Muscle of arm (tissue), 12 donors: ENCODE data around the gene KLHDC2. TPM values are rescaled to one million over a fixed set of nuclear protein-coding genes. Genes with fewer than 3 reads are reported as not detected.
"Not testable (repeated sequence)": the region's sequence is repeated elsewhere in the genome, so short reads cannot be mapped to it uniquely, and the experiment has no call there.

Source experiments
- DNase-seq: peaks from one replicate; pipeline ENCODE4 v3.0.0-alpha.2; 2013
- polyA plus RNA-seq, 12 donors: library from polyadenylated mRNA; unstranded; fragments of 120-200 nt; gene quantifications; one replicate each; pipeline ENCODE4 v1.2.1, GENCODE V29; 2013; ENCODE audit not compliant: insufficient read length in 12 of 12

KLHDC2 gene
- polyA plus RNA-seq, 12 donors, result 60.7 to 87.8 (median 74.5) TPM; not detected in 1

GRCh38 chr14:49770212-49770817 is 2.4 kb downstream of the KLHDC2 start:
- DNase-seq, result no peak

GRCh38 chr14:49771691-49772090 is 3.7 kb downstream of the KLHDC2 start:
- DNase-seq, result not testable (repeated sequence)

- no peak for DNase-seq
Measured at GRCh38 chr14:49774106-49774505, 6.2 kb downstream of the KLHDC2 start.

- no peak for DNase-seq
Measured at GRCh38 chr14:49778421-49778820, 10.5 kb downstream of the KLHDC2 start.

GRCh38 chr14:49781040-49781439 is 13.1 kb downstream of the KLHDC2 start:
- not testable (repeated sequence) for DNase-seq

- DNase-seq, result no peak
Measured at GRCh38 chr14:49783394-49784014, 15.6 kb downstream of the KLHDC2 start.

- no peak for DNase-seq
Measured at GRCh38 chr14:49786315-49786714, 18.4 kb downstream of the KLHDC2 start.

GRCh38 chr14:49792618-49793017 is 24.7 kb downstream of the KLHDC2 start:
- DNase-seq, result no peak

- no peak for DNase-seq
Measured at GRCh38 chr14:49796025-49796424, 28.1 kb downstream of the KLHDC2 start.

- no peak for DNase-seq
Measured at GRCh38 chr14:49808780-49809179, 40.8 kb downstream of the KLHDC2 start.

- not testable (repeated sequence) for DNase-seq
Measured at GRCh38 chr14:49816118-49816517, 48.2 kb downstream of the KLHDC2 start.

- DNase-seq, result no peak
Measured at GRCh38 chr14:49816844-49817243, 48.9 kb downstream of the KLHDC2 start.

GRCh38 chr14:49820176-49820575 is 52.2 kb downstream of the KLHDC2 start:
- DNase-seq, result no peak

- no peak for DNase-seq
Measured at GRCh38 chr14:49828640-49829039, 60.7 kb downstream of the KLHDC2 start.

Other genes with a start within 250 kb of the KLHDC2 start
- 1,000 to 10,000 TPM in 10 of 12 donors, 100 to 1,000 TPM in 1, not detected in 1; 665 to 2,428 (median 1,937) TPM for gene RPS29, start 181.8 kb upstream of the KLHDC2 start, polyA plus RNA-seq
- 10 to 100 TPM in 4 of 12 donors, 1 to 10 TPM in 7, not detected in 1; 5.2 to 14.9 (median 8.9) TPM for gene LRR1, start 169.2 kb upstream of the KLHDC2 start, polyA plus RNA-seq
- gene RPL36AL, start 147.5 kb upstream of the KLHDC2 start, polyA plus RNA-seq, result 100 to 1,000 TPM in 11 of 12 donors, not detected in 1; 144 to 313 (median 177) TPM
- 10 to 100 TPM in 9 of 12 donors, 1 to 10 TPM in 2, not detected in 1; 6.8 to 25.9 (median 12.1) TPM for gene MGAT2, start 147.4 kb upstream of the KLHDC2 start, polyA plus RNA-seq
- gene DNAAF2, start 132.9 kb upstream of the KLHDC2 start, polyA plus RNA-seq, result 10 to 100 TPM in 1 of 12 donors, 1 to 10 TPM in 10, not detected in 1; 7.0 to 11.1 (median 8.0) TPM
- gene POLE2, start 79.9 kb upstream of the KLHDC2 start, polyA plus RNA-seq, result 10 to 100 TPM in 3 of 12 donors, 1 to 10 TPM in 8, not detected in 1; 5.2 to 20.4 (median 8.4) TPM
- gene KLHDC1, start 75.0 kb upstream of the KLHDC2 start, polyA plus RNA-seq, result 10 to 100 TPM in 1 of 12 donors, 1 to 10 TPM in 10, not detected in 1; 4.8 to 17.3 (median 5.8) TPM
- 10 to 100 TPM in 11 of 12 donors, not detected in 1; 38.6 to 88.2 (median 52.4) TPM for gene NEMF, start 84.6 kb downstream of the KLHDC2 start, polyA plus RNA-seq
- 100 to 1,000 TPM in 1 of 12 donors, 10 to 100 TPM in 11; 29.1 to 146 (median 37.7) TPM for gene ARF6, start 124.9 kb downstream of the KLHDC2 start, polyA plus RNA-seq